Activated CD8-positive, alpha-beta memory T cell treated with anti-CD3 and anti-CD28 coated beads for 36 hours (primary cell): ENCODE measurements around the gene KAT6B. TPM values are rescaled to one million over a fixed set of nuclear protein-coding genes. Genes with fewer than 3 reads are reported as not detected.

ENCODE experiments used
- CTCF ChIA-PET: fragments of 350-600 bp; sonication (Branson Sonifier 250); formaldehyde crosslinking; loops from one replicate; lab custom pipeline; 2021; ENCODE audit warnings: antibody characterized with exemption; lab: Charles Lee
- POLR2A ChIA-PET: fragments of 350-600 bp; sonication (Branson Sonifier 250); formaldehyde crosslinking; loops from one replicate; lab custom pipeline; 2021; ENCODE audit warnings: antibody characterized with exemption; lab: Charles Lee
- total RNA-seq, 2 experiments: library from RNA; stranded (reverse); gene quantifications; one replicate each; pipeline ENCODE4 v1.2.3, GENCODE V29; 2021

Gene KAT6B
- total RNA-seq, 2 experiments from 2014 or later = 20.2 to 20.8 TPM

DNA sequence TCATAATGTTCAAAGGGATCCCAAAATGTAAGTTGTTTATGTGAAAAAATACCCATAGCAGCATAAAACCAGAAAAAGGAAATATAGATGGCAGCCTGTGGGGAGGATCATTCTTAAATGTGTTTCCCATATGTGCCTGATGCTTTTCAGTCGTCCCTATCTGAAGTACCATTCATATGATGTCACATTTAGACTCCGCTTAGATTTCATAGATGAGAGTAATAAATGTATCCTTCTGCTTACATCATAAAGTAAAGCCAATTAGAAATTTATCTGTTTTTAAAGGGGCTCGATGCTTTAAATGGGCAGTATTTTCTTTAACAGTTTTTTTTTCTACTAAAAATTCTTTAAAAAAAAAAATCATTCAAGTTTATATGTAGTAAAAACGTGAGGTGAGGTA lies 136.1 kb downstream of the KAT6B start:
- CTCF ChIA-PET = no interaction called here
- POLR2A ChIA-PET = no interaction called here

DNA sequence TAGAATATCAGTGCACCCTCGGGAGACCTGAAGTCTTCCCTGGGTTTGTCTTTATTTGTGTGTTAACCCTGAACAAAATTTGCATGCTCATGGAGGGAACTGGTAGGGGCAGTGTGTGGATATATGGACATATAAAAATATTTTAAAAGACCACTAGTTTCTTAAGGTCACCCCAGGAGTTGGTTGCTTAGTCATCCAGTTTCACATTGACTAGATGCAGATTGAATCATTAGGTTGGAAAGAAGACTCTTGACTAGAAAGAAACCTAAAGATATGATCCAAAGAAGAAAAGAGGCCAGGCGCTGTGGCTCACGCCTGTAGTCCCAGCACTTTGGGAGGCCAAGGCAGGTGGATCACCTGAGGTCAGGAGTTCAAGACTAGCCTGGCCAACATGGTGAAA lies 137.1 kb downstream of the KAT6B start:
- ChIA-PET CTCF (no interaction called here), POLR2A (no interaction called here)

DNA sequence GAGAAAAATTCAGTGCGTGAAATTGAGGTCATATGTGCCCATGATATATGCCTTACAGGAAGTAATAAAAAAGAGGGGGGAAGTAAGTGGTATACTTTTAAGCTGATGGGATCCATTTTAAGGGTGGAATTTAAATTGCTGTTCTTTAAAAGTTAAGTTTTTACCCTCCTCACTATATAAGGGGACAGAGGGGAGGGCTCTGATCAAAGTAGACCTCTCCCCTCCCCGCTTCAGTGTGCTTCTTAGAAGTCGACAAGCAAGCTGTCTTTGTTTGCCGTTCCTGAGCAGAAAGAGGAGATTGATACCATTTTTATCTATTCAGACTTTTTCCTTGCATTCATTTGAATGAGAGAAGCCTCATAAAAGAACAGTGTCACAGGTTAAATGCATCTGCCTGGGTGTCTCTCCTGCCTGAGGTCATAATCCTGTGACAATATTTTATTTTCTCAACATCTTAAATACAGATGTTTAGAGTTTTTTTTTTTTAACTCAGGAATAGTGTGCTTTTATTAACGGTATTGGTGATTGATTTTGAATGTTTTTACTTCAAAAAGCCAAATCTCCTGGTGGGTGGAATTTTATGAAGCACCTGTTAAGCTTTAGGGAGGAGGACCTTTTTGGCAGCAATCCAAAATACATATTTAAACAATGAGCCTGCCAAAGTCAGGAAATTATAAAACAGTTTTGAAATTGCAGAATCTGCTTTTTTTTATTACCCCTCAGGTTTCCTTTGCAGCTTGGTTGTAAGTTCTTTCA lies 141.7 kb downstream of the KAT6B start:
- POLR2A ChIA-PET = no interaction called here
- CTCF ChIA-PET = interaction anchor here (1.3 kb wide), 1 partner anchor 10 kb away, joined by 3 read pairs; no protein-coding TSS in a partner anchor

DNA sequence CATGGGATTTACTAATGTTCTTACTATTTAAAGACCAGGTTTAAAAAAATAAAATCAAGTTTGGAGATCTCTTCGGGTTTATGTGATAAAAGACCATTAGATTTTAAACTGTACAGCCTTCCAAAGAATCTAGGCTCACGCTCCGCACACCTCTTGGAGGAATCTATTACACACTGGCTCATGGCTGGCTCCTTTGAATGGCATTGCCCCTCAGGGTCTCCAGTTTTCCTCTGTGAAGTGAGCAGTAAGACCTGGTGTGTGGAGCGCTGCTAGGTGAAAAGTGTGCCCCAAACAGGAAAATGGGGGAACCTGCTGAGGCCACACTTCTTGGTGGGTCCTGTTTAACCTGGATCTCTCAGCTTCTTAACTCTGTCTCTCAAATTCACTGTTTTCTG lies 142.3 kb downstream of the KAT6B start:
- CTCF ChIA-PET = interaction anchor here (1.3 kb wide), 1 partner anchor 10 kb away, joined by 3 read pairs; no protein-coding TSS in a partner anchor
- POLR2A ChIA-PET = no interaction called here

DNA sequence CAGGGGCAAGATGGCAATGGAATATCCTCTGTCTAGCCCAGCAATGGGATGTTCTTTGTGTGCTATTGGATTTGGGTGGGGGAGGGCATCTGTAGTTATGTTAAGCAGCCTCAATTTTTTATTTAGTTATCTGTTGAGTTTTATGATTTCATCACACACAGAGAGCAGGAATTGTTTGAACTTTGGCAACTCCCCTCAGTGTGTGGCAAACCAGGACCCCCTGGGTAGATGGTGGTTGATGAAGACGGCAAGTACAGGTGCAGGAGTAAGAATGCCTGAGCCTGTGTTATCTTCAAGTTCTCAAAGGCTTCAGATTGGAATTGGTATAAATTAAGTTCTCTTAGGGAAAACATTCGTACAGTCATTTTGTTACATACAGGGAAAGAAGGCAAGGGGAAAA lies 142.7 kb downstream of the KAT6B start:
- ChIA-PET POLR2A (no interaction called here), CTCF (no interaction called here)

DNA sequence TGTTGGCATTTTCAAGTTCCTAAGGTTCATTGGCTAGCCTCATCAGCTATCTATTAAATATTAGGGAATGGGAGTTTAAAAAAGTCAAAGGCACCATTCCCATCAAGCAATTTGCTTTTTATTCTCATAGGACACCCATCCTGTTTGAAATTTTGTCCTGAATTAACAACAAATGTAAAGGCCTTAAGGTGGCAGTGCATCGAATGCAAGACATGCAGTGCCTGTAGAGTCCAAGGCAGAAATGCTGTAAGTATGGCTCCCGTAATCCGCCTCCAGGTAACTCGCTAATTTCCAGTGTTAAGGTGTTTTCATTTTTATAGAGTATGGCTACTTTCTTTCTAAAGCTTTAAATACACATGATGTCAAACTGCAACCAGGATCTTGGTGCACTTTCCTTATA lies 143.1 kb downstream of the KAT6B start:
- ChIA-PET POLR2A (no interaction called here), CTCF (no interaction called here)

DNA sequence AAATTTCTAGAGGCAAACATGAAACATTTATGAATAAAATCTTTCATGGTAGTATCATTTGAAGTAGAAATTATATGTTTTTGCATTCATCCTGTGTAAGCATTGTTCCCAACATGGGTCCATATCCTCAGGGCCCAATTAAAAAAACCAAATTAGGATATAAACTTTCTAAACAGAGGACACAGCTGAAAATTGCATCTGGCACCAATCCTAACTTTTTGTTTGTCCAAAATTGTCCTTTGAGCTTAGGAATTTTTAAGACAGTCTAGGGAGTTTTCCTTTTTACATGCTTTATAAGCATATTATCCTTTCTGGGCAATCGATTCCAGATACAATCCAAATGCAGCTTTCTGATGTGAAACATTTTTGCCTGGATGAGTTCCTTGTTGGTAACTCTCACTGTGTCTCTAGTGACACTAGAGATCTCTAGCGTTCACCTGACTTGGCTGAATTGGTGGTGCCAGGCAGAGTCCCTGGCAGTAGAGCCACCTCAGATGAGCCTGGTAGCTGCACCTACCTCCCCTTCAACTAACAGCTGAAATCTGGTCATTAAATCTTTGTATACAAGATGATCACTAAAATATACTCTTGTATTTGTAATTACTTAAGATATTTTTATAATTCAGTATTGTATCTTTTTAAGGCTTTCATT lies 147.5 kb downstream of the KAT6B start:
- POLR2A ChIA-PET = no interaction called here
- CTCF ChIA-PET = no interaction called here

DNA sequence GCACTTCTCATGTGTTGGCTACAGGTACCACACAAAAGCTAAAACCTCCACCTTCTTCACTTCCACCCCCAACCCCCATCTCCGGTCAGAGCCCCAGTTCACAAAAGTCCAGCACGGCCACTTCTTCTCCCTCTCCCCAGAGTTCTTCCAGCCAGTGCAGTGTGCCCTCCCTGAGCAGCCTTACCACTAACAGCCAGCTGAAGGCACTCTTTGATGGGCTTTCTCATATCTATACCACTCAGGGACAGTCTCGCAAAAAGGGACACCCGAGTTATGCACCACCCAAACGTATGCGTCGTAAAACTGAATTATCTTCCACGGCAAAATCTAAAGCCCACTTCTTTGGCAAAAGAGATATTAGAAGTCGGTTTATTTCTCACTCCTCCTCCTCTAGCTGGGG lies 149.4 kb downstream of the KAT6B start:
- POLR2A ChIA-PET = no interaction called here
- CTCF ChIA-PET = no interaction called here

DNA sequence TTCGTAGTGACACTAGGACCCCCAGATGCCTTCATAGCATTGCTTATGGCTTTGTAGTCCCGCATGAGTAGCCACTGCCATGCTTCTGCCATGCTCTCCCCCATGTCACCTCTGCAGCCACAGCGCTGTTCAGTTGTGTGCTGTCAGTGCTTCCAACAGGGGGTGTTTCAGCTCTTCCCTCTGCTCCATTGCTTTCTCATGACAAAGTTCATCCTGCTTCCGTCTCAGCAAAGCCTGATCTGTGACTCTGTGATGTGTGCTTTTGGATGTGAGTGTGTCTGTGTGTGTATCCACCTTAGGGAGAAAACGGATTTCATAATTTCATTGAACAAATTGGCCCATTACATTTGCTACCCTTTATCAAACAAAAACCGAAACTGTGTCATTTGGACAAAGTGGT lies 150.2 kb downstream of the KAT6B start:
- CTCF ChIA-PET = no interaction called here

DNA sequence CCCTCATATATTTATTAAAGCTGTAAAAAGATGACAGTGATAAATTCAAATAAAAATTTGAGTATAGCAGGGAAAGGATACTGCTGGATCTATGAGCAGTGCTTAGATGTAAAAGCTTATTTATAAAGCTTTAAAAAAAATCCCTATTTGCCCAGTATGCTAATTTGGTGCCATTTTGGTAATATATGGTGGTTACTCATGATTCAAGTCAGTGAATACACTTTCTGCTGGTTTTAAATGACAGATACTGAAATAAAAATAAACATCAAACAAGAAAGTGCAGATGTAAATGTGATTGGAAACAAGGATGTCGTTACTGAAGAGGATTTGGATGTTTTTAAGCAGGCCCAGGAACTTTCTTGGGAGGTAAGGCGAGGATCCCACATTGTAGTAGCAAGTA lies 150.7 kb downstream of the KAT6B start:
- ChIA-PET CTCF (no interaction called here), POLR2A (no interaction called here)

More for the DNA sequence above, 150.2 kb downstream of the KAT6B start:
- POLR2A ChIA-PET = no interaction called here

DNA sequence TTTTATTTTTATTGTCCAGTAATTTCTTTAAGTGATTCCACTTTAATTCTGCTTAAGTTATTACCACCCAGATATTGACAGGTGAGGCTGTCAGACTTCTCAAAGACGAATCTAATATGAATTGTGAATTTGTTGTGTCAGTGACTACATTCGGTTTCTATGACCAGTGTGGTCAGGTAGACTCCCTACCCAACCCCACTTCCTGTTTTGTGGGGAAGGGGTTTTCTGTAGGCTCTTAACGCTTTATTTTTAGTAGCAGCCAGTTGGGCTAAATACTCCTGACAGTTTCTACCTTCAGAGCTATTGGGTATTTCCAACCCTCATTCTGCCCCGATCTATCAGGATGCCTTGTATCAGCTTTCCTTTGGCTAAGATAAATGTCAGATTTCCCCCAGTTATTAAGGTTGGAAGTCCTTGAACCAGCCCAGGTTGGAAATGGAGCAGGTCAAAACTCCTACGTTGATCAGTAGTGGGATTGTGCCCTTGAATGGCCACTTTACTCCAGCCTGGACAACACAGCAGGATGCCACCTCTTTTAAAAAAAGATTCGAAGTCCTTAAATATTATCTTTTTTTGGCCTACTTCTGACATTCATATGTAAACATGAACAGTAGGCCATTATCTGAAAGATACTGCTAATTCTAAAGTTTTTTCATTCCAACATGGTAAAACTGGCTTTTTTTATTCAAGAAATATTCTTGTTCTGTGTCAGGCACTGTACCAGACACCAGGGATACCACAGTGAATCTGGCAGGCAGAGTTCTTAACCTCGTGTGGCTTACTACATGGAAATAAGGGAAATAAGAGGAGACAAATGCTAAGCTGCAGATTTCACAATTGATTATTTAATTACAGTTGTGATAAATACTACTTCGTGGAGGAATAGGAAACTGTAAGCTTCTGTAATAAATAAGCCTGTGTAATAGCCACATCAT lies 151.8 kb downstream of the KAT6B start:
- CTCF ChIA-PET = no interaction called here
- POLR2A ChIA-PET = no interaction called here

DNA sequence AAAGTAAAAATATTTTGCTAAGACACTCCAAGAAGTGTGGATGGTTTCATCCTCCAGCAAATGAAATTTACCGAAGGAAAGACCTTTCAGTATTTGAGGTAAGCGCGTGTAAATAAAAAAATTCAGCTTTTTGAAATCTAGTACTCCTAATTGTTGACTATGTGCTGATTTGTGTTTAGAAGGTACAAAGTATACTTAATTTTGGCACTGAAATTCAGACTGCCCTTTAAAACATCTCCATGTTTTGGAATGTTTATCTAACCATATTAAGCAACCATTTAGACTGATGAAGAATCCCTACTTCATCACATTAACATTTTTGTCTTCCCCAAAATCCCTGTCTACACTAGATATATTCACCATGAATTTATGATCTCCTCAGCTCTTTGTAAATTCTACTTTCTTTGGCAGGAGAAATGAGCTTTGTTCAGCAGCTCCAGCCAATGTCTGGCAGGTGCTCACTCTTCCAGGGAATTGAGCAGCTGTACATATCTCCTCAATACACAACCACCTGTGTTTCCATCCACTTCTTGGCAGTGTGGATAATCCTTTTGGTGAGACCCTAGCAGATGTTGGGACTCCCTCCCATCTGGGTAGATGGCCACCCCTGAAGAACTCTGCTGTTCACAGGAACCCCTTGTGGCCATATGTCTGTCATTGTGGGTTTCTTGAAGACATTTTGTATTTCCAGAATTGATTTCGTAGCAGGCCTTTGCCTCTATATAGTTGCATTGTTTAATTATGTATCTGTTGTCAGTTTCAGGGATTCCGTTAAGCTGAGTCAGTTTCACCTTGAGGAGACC lies 155.6 kb downstream of the KAT6B start:
- POLR2A ChIA-PET = interaction anchor here (0.8 kb wide), 1 partner anchor 150 kb away, joined by 7 read pairs; no protein-coding TSS in a partner anchor
- CTCF ChIA-PET = interaction anchor here (1.3 kb wide), 1 partner anchor 17 kb away, joined by 3 read pairs; no protein-coding TSS in a partner anchor

DNA sequence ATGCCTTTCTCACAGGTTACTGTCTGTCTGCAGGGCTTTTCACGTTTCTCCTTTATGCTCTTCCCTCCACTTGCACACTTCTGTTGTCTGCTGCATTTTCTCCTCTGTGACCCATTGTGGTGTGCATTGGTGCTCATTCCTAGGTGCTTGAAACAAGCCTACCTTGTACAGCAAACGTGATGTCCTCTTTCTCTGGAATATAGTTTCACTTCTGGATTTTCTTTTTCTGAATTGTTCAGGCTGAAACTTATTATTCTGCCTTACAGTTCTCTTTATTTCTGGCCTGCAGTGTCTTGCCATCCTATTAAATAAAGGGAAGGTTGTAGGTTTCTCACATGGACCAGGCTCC lies 156.2 kb downstream of the KAT6B start:
- ChIA-PET CTCF (interaction anchor here (1.3 kb wide), 1 partner anchor 16 kb away, joined by 3 read pairs; no protein-coding TSS in a partner anchor), POLR2A (no interaction called here)

DNA sequence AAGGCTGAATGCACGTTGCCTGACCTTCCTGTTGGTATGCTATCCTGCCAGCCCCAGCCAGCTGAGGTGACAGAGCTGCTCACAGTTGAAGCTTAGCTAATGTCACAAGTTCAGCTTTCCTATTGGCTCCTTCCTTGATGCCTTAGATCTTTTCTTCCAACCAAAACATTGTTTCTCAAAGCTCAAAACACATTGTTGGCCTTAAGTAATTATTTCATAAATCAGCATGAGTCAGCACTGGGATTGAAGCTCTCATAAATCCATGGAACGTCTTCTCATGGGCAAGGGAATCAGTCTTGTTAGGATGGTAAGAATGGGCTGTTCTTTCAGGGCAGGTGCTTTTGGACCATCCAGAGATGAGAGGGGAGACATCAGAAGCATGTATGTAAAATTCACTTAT lies 157.0 kb downstream of the KAT6B start:
- ChIA-PET CTCF (no interaction called here), POLR2A (no interaction called here)

DNA sequence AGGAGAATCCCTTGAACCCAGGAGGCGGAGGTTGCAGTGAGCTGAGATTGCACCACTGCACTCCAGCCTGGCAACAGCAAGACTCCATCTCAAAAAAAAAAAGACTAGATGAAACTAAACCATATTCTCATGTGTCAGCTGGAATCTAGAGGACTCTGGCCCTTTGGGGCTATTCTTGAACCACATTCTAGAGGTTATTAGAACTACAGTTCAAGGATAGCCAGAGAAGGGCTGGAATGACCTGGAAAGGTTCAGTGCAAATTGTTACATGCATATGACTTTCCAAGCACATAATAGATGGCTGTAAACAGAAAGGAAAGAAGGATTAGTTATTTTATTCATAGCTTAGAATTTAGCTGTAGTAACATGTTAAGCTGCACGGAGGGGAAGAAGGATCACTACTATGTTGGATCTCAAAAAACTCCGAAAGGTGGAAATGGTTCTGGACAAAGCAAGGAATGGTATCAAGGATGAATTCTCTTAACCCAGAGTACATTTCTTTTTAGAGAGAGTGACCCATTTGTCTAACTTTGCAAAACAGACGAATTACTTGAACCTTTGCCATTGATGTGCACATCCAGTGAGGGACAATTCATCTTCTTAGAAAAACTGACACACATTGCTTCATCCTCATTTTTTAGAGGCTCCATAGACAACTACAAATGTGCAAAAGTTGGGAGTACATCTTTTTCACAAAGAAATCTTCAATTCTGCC lies 161.1 kb downstream of the KAT6B start:
- ChIA-PET POLR2A (no interaction called here), CTCF (no interaction called here)

DNA sequence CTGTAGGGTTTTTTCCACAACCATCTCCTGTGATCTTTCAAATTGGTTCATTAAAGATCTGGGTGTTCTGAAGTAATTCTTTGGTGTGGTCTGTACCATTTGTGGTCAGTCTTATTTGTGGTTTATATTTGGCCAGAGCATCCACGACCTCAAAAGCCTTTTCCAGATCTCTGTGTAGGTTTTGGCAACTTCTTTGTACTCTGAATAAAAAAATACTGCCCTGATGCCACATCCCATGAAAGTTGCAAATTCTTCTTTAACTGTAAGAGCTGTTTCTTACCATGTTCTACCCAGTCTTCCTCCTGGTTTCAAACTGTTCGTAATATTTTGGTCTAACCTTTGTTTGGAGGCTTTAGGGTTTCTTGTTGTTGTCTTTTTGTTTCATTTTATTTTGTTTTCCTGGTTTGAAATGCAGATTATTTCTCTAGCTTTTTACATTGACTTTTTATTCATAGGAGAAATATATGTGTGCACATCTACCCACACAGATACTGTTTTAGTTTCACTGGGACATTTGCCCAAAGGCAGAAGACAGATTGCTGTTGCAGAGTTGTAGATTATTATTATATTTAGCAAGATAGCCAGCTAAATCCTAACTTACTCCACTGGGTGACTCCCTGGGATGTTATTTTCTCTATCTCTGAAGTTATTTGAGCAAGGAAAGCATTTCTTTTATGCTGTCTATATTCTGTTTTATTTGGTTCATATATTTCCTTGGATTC lies 161.8 kb downstream of the KAT6B start:
- ChIA-PET POLR2A (no interaction called here), CTCF (no interaction called here)

DNA sequence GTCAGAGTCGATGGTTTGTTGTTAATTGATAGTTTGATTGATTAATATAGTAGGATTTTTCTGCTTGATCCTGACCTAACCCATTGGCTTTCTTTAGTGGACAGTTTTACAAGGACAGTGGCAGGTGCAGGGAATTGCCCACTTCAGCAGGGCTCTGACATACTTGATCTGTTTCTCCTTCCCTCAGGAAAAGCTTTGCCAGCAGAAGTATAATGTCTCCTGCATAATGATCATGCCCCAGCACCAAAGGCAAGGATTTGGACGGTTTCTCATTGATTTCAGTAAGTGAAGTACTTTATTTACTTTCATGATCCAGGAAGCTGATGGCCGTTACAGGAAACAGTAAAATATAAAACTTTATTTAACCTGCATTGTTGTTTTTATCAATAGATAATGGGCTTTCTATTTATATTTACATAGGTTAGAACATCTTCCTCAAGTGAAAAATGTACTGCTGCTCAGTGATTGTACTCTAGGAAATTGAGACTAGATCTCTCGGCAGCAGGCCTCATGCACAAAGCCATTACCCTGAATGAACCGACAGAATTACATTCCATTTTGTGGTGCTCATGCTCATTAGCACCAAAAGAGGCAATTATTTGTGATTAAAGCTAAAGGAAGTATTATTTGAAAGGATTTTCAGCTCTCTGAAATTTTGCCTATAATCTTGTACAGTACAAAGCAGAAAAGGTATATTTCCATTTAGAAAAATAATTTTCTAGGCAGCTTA lies 162.6 kb downstream of the KAT6B start:
- POLR2A ChIA-PET = no interaction called here

More for the DNA sequence above, 162.6 kb downstream of the KAT6B start:
- CTCF ChIA-PET = interaction anchor here (0.5 to 0.6 kb wide), 2 partner anchors 230 to 362 kb away, joined by 3 read pairs; no protein-coding TSS in a partner anchor
